GM23338 (cell line): ENCODE measurements around the gene TJAP1.

ENCODE experiments used
- EZH2 ChIP-seq: fragments of 200-600 bp; sonication (generic); IDR thresholded peaks from one replicate; pipeline ENCODE4 v1.8.0; 2017; ENCODE audit warnings: antibody characterized with exemption, mild to moderate bottlenecking, low read depth; ENCODE audit not compliant: unreplicated experiment
- POLR2AphosphoS5 ChIP-seq: IDR thresholded peaks from 2 replicates; pipeline ENCODE4 v1.6.1; 2016; ENCODE audit warnings: antibody characterized with exemption, low read depth
- TF ChIP-seq, protein P1 (sequence below), 2 experiments: fragments of 200-600 bp in 1 of 2; sonication (generic) in 1 of 2; conservative IDR thresholded peaks; 2 replicates each; pipeline versions ENCODE4 v1.5.1 to v1.6.1; 2016 to 2017; ENCODE audit warnings: antibody characterized with exemption in 2 of 2, low read depth in 2 of 2, mild to moderate bottlenecking in 2 of 2, moderate library complexity in 1 of 2
- TF ChIP-seq, protein P2 (sequence below): fragments of 250-450 bp; sonication (Bioruptor Pico); IDR thresholded peaks from 2 replicates; pipeline ENCODE4 v1.5.0; 2020; ENCODE audit warnings: mild to moderate bottlenecking, moderate library complexity

DNA sequence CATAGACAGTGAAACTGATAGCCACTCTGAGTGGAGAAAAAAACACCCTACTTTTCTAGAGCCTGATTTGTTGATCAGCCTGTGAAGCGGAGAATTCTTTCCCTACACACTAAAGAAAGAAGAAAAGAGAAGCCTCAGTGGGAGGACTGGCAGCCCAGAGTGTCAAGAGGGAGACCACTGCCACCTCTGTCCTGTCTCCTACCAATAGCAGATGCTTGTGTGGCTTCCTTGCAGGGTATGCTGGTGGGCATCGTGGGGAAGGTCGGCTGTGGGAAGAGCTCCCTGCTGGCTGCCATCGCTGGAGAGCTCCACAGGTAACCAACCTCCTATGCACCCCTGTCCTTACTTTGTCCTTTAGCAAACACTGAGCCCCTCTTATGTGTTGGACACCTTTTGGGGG lies 39.7 kb upstream of the TJAP1 start:
- no peak for TF ChIP-seq POLR2AphosphoS5
- TF ChIP-seq, protein P1, sequence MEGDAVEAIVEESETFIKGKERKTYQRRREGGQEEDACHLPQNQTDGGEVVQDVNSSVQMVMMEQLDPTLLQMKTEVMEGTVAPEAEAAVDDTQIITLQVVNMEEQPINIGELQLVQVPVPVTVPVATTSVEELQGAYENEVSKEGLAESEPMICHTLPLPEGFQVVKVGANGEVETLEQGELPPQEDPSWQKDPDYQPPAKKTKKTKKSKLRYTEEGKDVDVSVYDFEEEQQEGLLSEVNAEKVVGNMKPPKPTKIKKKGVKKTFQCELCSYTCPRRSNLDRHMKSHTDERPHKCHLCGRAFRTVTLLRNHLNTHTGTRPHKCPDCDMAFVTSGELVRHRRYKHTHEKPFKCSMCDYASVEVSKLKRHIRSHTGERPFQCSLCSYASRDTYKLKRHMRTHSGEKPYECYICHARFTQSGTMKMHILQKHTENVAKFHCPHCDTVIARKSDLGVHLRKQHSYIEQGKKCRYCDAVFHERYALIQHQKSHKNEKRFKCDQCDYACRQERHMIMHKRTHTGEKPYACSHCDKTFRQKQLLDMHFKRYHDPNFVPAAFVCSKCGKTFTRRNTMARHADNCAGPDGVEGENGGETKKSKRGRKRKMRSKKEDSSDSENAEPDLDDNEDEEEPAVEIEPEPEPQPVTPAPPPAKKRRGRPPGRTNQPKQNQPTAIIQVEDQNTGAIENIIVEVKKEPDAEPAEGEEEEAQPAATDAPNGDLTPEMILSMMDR (conservative IDR thresholded peaks at IDR 0.05; ENCODE audit: low read depth in 2 of 2), result no peak
- TF ChIP-seq EZH2, result no peak
- TF ChIP-seq, protein P2, sequence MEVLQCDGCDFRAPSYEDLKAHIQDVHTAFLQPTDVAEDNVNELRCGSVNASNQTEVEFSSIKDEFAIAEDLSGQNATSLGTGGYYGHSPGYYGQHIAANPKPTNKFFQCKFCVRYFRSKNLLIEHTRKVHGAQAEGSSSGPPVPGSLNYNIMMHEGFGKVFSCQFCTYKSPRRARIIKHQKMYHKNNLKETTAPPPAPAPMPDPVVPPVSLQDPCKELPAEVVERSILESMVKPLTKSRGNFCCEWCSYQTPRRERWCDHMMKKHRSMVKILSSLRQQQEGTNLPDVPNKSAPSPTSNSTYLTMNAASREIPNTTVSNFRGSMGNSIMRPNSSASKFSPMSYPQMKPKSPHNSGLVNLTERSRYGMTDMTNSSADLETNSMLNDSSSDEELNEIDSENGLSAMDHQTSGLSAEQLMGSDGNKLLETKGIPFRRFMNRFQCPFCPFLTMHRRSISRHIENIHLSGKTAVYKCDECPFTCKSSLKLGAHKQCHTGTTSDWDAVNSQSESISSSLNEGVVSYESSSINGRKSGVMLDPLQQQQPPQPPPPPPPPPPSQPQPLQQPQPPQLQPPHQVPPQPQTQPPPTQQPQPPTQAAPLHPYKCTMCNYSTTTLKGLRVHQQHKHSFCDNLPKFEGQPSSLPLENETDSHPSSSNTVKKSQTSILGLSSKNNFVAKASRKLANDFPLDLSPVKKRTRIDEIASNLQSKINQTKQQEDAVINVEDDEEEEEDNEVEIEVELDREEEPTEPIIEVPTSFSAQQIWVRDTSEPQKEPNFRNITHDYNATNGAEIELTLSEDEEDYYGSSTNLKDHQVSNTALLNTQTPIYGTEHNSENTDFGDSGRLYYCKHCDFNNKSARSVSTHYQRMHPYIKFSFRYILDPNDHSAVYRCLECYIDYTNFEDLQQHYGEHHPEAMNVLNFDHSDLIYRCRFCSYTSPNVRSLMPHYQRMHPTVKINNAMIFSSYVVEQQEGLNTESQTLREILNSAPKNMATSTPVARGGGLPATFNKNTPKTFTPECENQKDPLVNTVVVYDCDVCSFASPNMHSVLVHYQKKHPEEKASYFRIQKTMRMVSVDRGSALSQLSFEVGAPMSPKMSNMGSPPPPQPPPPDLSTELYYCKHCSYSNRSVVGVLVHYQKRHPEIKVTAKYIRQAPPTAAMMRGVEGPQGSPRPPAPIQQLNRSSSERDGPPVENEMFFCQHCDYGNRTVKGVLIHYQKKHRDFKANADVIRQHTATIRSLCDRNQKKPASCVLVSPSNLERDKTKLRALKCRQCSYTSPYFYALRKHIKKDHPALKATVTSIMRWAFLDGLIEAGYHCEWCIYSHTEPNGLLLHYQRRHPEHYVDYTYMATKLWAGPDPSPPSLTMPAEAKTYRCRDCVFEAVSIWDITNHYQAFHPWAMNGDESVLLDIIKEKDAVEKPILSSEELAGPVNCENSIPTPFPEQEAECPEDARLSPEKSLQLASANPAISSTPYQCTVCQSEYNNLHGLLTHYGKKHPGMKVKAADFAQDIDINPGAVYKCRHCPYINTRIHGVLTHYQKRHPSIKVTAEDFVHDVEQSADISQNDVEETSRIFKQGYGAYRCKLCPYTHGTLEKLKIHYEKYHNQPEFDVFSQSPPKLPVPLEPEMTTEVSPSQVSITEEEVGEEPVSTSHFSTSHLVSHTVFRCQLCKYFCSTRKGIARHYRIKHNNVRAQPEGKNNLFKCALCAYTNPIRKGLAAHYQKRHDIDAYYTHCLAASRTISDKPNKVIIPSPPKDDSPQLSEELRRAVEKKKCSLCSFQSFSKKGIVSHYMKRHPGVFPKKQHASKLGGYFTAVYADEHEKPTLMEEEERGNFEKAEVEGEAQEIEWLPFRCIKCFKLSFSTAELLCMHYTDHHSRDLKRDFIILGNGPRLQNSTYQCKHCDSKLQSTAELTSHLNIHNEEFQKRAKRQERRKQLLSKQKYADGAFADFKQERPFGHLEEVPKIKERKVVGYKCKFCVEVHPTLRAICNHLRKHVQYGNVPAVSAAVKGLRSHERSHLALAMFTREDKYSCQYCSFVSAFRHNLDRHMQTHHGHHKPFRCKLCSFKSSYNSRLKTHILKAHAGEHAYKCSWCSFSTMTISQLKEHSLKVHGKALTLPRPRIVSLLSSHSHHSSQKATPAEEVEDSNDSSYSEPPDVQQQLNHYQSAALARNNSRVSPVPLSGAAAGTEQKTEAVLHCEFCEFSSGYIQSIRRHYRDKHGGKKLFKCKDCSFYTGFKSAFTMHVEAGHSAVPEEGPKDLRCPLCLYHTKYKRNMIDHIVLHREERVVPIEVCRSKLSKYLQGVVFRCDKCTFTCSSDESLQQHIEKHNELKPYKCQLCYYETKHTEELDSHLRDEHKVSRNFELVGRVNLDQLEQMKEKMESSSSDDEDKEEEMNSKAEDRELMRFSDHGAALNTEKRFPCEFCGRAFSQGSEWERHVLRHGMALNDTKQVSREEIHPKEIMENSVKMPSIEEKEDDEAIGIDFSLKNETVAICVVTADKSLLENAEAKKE, result no peak
